Stimulated activated CD8-positive, alpha-beta memory T cell treated with anti-CD3 and anti-CD28 coated beads, Interleukin-4, amount 100 ng/mL, for 48 hours (primary cell): ENCODE measurements around the gene CUX1.
"Not testable (repeated sequence)": the region's sequence is repeated elsewhere in the genome, so short reads cannot be mapped to it uniquely, and the experiment has no call there.

ENCODE experiments used
- DNase-seq: peaks from one replicate; pipeline ENCODE4 v3.0.0-alpha.2; 2020

Gene CUX1

DNA sequence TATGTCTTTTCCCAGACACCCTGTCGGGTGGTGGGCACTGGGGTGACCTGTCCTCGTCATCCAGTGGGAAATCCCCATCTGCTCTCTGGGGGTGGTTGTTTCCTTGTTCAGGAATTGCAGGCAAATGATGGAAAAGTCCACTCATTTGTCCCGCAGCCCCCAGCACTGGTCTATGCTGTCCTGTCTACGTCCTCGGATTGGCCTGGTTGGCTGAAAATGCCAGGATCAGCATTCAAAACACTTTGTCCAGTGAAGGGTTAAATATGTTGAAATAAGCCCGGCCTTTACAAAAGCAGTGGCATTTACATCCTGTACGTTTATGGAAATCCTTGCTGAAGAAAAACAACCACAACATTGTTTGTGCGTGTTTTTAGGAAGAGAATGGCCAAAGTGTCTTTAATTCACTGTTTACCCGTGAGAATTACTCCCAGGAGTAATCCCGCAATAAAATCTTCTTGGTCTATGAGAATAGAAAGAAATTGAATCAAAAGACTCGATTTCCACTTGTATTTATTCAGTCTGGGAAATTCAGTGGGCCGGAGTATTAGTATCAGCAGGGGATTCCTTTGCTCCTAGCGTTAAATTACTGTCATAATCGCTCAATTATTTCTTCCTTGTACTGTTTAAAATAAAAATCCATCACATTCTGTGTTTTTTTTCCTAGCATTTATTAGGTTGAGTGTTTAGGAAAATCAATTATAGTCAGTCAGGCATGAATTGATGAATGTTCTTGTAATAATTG lies 352.4 kb downstream of the CUX1 start:
- no peak for DNase-seq

DNA sequence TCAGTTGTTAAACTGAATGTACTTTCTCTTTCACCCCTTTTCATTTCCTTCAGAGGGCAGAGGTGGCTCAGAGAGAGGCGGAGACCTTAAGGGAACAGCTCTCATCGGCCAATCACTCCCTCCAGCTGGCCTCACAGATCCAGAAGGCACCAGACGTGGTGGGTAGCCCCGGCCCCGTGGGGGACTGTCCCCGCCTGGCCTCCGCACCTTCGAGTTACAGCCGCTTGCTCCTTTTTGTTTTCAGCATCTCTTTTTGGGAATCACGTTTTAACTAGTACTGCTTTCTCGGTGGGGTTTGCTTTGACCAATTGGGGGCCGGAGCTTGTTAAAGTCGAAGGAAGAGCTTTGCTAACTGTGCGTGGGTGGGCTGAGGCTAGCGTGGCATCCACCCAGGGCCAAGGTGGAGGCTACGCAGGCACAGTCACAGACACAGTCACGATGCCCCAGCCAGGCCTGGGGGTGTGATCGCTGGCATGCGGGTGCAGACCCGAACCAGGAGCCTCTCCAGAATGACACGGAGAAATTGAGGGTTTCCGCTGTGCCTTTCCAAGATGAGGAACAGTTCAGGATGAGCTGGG lies 353.1 kb downstream of the CUX1 start:
- no peak for DNase-seq

DNA sequence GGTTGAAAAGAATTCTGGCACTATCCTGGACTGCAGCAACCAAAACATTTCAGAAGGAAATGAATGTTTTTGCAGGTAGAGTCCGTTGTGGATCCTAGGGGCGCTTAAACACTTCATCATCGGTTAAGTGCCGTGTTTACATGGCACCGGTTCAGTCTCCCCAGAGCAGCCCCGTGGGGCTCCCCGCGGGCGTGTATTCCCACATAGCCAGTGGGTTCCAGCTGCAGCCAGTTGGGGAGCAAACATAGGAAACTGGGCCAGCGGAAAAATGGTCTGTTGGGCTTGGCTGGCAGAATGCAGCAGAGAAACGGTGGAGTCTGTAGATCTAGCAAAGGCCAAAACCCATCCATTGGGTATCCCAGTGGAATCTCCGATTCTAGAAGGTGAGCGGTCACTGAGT lies 356.2 kb downstream of the CUX1 start:
- no peak for DNase-seq

DNA sequence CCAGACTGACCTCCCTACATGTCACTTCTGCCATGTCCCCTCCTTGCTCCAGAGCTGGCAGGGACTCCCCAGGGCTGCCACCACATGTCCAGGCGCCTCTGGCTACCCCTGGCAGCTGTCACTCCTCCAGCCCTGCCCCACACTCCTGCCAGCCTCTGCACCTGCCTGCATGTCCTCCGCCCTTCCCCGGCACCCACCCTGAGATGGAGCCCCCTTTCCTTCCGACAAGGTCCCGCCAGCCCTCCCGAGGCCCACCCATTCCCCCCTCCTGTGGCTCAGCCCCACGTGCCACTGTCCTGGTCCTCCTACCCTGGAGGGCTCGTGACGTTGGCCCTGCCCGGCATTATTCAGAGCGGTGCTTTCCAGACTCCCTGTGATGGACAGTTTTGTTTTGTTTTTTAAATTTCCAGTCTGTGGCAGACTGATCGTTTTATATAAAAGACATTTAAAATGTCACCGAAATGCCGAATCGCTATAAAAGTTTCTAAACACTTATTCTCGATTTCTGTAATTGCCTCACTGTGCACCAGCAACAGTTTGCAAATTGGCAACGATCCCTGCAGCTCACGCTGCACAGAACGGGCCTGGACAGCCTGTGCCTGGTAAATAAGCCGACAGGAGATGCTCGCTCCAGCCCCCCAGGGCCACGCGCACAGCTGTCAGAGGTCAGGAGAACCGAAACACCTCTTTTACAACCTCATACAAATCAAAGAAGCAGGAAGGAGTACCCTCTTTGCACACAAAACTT lies 358.2 kb downstream of the CUX1 start:
- no peak for DNase-seq

DNA sequence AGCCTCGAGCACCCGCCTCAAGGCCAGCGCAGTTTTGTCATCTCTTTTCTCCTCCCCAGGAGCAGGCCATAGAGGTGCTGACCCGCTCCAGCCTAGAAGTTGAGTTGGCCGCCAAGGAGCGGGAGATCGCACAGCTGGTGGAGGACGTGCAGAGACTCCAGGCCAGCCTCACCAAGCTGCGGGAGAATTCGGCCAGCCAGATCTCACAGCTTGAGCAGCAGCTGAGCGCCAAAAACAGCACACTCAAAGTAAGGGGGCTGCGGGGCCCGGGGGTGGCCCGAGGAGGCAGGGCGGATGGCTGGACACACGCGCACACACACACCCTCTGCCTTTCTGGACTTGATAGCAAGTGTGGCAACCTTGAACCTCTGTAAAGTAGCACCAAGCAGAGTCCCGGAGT lies 361.0 kb downstream of the CUX1 start:
- no peak for DNase-seq

DNA sequence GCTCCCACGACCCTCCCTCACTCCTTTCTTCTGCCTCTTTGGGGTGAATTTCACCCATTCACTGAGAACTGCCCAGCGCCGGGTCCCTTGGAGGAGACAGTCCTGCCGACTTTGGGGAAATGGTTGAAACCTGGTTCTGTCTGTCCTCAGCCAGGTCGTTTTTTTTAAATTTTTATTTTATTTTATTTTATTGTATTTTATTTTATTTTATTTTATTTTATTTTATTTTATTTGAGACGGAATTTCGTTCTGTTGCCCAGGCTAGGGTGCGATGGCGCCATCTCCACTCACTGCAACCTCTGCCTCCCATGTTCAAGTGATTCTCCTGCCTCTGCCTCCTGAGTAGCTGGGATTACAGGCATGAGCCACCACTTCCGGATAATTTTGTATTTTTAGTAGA lies 363.3 kb downstream of the CUX1 start:
- no peak for DNase-seq

DNA sequence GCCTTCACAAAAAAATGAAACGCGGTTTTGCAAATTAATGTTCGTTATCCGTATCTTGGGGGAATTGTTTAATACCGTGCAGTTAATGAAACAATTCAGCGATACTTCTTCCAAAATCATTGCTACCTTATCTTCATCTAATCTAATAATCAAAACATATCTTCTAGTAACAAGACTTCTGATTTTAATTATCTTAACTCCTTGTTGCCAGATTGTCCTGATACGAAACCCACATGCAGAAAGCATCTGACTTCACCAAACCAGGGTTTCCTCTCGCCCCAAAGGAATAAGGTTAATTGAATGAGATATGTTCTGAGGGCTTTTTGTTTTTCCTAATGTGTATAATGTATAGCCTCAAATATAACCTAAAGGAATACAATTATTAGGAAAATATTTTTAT lies 364.1 kb downstream of the CUX1 start:
- no peak for DNase-seq

DNA sequence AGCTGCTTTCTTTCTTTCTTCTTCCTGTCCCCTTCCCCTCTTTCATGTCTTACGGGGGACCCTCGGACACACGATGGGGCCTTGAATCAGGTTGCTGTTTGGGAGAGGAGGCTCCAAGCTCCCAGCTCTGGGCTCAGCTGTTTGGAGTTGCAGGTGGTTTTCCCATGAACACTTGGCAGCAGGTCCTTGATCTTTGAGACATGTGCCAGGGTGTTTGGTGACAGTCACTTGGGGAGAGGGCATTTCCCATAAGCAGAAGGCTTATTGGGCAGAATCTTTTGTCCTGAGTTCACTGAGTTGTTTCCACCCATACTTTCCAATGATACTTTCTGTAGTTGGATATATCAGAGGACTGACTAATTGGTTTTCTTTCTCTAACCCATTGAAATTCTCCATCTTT lies 364.6 kb downstream of the CUX1 start:
- DNase-seq, result no peak

DNA sequence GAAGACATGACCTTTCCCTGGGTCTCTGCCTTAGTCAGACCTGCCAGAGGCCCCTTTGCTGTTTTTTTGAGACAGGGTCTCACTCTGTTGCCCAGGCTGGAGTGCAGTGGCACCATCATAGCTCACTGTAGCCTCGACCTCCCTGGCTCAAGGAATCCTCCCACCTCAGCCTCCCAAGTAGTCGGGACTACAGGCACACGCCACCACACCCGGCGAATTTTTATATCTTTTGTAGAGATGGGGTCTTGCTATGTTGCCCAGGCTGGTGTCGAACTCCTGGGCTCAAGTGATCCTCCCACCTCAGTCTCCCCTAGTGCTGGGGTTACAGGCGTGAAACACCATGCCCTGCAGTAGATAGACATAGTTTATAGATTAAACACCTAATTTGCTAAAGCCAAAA lies 366.4 kb downstream of the CUX1 start:
- not testable (repeated sequence) for DNase-seq

DNA sequence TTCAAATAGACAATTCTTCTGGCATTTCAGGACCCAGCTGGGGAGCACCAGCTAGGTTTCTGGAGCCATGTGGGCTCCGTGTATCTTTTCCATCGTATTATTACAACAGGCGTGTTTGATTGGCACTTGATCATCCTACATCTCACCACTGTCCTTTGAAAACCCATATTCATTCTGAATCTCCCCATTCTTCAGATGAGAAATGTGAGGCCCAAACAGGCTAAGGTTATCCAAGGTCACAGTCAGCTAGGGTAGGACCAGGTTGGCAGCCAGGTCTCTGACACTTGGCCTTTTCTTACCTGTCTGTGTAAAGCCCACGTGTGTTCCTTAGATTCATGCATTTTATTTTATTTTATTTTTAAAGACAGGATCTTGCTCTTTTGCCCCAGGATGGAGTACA lies 366.9 kb downstream of the CUX1 start:
- DNase-seq, result no peak

DNA sequence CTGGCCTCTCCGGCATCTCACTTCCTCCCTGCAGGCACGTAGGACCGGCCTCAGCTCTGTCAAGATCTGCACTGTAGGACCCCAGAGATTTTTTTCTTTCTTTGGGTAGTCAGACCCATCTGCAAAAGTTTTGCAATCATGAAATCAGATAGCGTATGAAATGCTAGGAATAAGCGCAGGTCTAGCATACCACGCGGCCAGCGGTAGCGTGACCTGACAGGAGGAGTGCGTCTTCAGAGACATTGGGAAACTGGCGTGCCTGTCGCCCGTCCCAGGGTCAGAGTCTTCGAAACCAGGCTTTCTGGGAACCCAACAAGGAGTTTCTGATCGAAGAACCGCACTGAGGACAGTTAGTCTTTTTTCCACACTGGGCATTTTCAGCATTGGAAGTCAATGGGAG lies 368.4 kb downstream of the CUX1 start:
- DNase-seq, result no peak

DNA sequence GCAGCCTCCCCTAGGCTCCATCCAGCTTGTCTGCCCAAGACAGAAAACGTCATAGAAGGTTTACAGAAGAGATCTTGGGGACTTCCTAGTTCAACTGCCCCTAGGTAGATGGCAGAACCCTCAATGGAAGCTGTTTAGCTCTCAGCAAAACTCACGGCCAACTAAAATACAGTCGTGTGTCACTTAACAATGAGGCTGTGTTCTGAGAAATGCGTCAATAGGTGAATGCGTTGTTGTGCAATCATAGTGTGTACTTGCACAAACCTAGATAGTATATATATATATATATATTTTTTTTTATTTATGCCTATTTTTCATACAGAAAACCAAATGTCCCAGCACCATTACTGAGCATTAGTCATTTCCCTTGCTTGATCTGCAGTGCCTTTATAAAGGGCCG lies 368.9 kb downstream of the CUX1 start:
- no peak for DNase-seq

DNA sequence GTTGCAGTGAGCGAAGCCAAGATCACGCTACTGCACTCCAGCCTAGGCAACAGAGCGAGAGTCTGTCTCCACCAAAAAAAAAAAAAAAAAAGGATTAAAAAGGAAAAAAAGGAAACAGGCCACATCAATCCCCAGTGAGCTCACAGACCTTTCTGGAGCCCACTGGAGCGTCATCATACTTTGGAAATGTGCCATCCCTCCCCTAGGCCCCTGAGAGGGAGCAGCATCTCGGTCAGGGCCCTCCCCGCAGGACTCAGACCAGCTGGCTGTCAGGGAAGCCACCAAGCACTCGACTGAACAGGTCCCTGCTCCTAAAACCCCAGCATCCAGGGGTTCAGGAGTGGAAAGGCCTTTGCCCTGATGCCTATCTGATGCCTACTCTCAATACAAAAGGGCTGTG lies 371.3 kb downstream of the CUX1 start:
- no peak for DNase-seq

DNA sequence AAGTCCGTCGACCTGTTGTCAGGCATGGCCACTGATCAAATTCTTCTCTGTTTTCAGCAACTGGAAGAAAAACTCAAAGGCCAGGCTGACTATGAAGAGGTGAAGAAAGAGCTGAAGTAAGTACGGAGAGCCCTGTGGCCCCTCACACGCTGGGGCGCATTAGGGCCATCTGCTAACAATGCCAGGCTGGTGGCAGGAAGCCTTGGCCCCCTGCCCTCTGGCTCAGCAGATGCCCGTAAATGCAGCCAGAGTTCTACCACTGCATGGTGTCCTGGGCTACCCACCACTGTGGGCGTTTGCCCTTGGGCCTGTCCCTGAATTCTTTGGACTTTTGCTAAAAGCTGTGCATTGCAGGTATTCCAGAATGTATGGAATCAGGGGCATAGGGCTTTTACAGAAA lies 372.3 kb downstream of the CUX1 start:
- no peak for DNase-seq

DNA sequence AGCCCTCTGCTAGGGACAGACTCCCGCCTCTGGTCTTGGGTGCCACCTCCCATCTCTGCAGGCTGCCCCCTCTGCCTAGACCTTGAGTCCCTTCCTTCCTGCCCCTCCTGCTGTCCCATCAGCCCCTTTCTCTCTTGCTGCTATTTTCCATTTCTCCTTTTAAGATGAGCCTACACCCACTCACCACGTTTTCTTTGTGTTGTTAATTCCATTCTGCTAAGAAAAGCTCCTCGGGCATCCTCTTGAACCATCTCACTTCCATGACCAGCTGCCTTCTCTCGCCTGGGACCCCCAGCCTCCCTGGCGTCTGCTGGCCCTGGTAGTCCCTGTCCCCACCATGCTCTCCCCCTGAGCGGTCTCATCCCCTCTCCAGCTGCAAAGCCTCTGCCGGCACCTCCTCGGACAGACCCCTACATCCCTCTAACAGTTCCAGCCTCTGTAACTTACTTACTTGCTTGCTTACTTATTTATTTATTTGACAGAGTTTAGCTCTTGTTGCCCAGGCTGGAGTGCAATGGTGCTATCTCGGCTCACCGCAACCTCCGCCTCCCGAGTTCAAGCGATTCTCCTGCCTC lies 373.4 kb downstream of the CUX1 start:
- no peak for DNase-seq

DNA sequence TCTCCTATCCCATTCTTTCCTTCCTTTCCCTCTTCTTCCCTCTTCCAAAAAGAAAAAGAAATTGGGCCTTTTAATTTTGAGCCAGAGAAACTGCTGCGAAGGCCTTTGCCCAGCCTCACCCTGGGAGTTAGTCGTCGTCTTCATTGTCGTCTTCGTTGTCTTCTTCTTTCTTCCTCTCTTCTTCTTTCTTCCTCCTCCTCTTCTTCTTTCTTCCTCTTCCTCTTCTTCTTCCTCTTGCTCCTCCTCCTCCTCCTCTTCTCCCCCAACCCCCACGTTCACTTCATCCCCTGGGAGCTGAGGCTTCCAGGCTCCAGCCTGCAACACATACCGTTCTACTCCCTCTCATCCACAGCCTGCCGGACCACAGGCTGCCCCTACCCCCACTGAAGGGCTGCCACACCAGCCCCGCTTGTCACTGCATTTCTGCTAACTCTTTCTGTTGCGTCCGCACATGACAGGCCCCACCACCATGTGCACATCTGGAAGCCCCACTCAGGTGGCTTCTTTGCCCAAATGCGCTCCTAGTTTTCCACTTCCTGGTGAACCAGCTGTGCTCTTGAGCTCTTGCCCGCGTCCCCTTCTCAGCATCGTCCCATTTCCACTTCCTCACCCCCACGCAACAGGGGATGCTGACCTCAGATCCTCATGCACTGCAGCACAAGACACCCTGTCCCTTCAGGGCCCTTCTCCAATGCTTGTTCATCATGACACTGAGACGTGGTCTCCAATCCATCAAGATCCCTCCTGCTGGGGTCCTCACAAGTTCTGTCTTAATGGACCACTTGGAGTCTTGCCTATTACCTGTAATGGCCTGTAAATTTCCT lies 374.3 kb downstream of the CUX1 start:
- no peak for DNase-seq

DNA sequence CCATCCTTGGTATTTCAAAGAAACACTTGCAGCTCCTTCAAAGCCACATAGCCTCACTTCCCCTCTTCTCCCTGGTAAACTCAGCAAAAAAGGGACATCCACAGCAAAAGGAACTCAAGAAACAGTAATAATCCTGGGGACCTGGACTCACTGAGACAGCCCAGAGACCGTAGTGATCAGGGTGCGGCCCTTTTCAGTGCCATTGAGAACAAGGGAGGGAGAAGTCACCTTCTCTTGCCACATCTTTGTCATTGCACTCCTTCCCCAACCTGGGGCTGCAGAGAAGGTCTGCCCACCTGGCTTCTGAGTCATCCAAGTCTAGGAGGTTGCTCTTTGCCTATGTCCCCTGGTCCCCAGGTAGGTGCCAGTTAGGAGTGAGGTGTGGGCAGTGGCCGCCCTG lies 375.4 kb downstream of the CUX1 start:
- no peak for DNase-seq

DNA sequence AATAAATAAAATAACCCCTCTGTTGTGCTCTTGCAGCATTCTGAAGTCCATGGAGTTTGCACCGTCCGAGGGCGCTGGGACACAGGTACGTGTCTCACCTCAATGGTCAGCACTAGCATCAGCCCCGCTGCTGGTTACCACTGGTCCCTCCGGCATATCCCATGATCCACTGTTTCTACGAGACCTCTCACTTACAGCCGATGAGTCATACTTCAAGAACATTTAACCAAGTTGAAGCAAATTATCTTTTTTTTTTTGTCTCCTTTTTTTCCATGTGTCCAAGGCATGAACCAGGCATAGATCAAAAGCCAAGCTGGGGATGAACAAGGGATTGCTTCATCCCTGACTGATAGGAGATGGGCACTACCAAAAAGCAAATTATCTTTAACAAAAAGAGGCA lies 376.4 kb downstream of the CUX1 start:
- no peak for DNase-seq

DNA sequence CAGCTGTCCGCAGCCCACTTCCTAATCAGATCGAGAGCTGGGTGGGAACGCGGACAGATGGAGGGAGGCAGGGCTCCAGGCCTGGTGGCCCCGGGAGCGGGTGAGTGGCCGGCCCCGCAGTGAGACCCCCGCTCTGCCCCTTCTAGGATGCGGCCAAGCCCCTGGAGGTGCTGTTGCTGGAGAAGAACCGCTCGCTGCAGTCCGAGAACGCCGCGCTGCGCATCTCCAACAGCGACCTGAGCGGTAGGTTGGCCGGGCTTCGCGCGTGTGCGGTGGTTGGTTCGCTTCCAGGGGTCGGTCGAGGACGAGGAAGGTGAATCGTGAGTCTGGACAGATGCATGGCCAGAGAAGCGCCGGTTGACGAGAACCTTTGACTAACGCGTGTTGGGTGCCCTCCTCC lies 377.9 kb downstream of the CUX1 start:
- DNase-seq, result no peak

DNA sequence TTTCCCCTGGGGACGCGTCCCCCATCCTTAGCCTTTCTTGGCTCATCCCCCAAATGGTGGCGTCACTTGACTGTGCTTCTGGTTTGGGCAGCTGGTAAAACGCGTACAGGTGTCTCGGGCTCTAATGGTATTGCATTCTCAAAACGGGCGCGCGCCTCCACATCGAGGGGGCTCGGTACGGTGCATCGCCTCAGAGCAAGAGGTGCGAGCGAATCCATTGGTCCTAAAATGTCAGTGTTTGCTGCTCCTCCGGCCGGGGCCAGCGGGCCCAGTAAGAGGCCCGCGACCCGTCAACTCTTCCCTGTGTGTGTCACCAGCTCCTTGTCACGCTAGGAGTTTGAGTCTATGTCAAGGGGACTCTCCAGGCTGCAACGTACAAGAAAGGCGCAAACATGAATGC lies 378.6 kb downstream of the CUX1 start:
- no peak for DNase-seq

DNA sequence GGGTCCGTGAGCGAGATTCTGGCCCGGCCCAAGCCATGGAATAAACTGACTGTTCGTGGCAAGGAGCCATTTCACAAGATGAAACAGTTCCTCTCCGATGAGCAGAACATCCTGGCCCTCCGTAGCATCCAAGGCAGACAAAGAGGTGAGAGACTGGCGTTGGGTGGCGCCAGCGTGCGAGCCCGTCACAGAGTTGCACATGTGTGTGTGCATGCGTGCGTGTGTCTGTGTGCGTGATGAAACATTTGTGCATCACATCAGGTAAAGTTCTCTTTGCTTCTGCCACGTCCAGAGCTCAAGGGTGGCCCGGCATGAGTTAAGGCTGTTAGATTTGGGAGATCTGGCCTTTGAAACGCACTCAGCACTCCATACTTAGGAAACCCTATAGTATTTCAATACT lies 379.7 kb downstream of the CUX1 start:
- no peak for DNase-seq

DNA sequence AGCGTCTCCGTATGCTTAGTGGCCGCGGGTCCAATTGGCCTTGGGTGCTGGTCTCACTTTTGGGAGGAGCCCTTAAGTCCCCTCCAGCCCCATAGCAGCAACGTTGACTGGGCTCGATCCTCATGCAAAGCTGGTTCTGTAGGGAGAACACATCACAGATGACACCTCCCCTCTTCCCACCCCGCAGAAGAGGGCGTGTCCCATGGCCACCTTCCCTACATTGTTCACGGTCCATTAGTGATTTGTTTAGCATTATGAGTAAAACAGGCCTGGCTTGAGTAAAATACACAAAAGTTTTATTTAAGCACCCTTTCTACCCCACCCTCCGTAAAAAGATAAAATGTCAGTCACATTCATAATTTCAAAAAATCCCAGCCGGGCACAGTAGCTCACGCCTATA lies 380.2 kb downstream of the CUX1 start:
- no peak for DNase-seq

DNA sequence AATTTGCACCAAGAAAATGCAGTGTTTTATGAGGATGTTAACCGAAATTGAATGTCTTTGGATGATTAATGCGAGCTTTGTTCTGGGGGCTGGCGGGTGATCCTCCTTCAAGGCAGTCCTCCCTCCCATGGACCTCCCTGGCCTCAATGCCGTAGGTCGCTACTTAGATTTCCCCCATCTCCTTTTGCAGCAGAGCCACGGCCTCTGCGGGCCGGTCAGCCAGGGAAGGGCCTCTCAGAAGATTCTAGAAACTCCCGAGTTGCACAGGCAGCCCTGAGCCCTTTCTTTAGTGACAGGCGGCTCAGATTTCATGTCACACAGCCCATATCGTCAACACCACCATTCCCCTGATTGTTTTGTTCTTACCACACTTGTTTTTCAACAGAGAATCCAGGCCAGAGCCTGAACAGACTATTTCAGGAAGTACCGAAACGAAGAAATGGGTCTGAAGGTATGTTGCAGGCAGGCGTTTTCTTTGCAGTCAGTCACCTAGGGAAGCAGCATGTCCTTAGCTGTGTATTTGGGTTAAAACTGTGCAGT lies 381.1 kb downstream of the CUX1 start:
- DNase-seq, result no peak
